ENCODE results near the gene ERP29.

DNA sequence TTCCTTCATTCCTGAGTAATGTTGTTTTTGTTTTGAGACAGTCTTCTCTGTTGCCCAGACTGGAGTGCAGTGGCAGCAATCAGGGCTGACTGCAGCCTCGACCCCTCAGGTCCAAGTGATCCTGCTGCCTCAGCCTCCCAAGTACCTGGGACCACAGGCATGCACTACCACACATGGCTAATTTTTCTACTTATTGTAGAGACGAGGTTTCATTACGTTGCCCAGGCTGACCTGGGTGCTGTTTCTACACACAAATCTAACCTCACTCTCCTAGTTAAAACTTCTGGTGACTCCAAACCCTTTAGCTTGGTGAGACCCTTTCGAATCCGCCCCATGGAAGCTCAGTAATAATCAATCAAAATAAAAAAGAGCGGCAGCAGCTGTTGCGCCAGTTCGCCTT lies 1.5 kb upstream of the ERP29 start:
- TF ChIP-seq, protein P1, sequence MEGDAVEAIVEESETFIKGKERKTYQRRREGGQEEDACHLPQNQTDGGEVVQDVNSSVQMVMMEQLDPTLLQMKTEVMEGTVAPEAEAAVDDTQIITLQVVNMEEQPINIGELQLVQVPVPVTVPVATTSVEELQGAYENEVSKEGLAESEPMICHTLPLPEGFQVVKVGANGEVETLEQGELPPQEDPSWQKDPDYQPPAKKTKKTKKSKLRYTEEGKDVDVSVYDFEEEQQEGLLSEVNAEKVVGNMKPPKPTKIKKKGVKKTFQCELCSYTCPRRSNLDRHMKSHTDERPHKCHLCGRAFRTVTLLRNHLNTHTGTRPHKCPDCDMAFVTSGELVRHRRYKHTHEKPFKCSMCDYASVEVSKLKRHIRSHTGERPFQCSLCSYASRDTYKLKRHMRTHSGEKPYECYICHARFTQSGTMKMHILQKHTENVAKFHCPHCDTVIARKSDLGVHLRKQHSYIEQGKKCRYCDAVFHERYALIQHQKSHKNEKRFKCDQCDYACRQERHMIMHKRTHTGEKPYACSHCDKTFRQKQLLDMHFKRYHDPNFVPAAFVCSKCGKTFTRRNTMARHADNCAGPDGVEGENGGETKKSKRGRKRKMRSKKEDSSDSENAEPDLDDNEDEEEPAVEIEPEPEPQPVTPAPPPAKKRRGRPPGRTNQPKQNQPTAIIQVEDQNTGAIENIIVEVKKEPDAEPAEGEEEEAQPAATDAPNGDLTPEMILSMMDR (conservative IDR thresholded peaks at IDR 0.05; ENCODE audit: low read depth, low read length) = no peak
- TF ChIP-seq EZH2 (IDR thresholded peaks at IDR 0.05; ENCODE audit: low read length, unreplicated experiment) (no peak), EZH2phosphoT487 (IDR thresholded peaks at IDR 0.05; ENCODE audit: borderline replicate concordance, low read length) (no peak)

Data from PC-3 (cell line).